Calu3 (cell line): ENCODE results near the gene CCDC159. TPM values are rescaled to one million over a fixed set of nuclear protein-coding genes. Genes with fewer than 3 reads are reported as not detected.

Source experiments
- BruUV-seq: library from RNA; stranded (reverse); fragments of 400-500 nt; replicated peaks from 2 replicates; lab custom pipeline; 2021; lab: Mats Ljungman, UMichigan
- CTCF ChIA-PET: fragments of 300-600 bp; sonication (Branson Sonifier 250); formaldehyde crosslinking; loops from one replicate; lab custom pipeline; 2022; ENCODE audit warnings: antibody characterized with exemption; lab: Charles Lee
- DNase-seq: peaks from one replicate; pipeline ENCODE4 v3.0.0; 2022
- H3K27ac Mint-ChIP-seq: one replicate; pipeline ENCODE4 v1.8.0; 2022; ENCODE audit warnings: mixed read lengths; ENCODE audit not compliant: unreplicated experiment
- H3K27me3 Mint-ChIP-seq: one replicate; pipeline ENCODE4 v1.8.0; 2022; ENCODE audit warnings: mixed read lengths; ENCODE audit not compliant: unreplicated experiment
- H3K36me3 Mint-ChIP-seq: one replicate; pipeline ENCODE4 v1.8.0; 2022; ENCODE audit warnings: mild to moderate bottlenecking, moderate library complexity, mixed read lengths; ENCODE audit not compliant: insufficient read depth, unreplicated experiment
- H3K4me1 Mint-ChIP-seq: one replicate; pipeline ENCODE4 v1.8.0; 2022; ENCODE audit warnings: mild to moderate bottlenecking, low read depth, mixed read lengths; ENCODE audit not compliant: unreplicated experiment
- H3K4me3 Mint-ChIP-seq: one replicate; pipeline ENCODE4 v1.8.0; 2022; ENCODE audit warnings: mild to moderate bottlenecking, low read depth, moderate library complexity, mixed read lengths; ENCODE audit not compliant: unreplicated experiment
- H3K9me3 Mint-ChIP-seq: one replicate; pipeline ENCODE4 v1.8.0; 2022; ENCODE audit warnings: low read depth, mixed read lengths; ENCODE audit not compliant: unreplicated experiment
- intact Hi-C: fragments of 100-400 bp; cut with micrococcal nuclease; formaldehyde crosslinking; loops from one replicate; pipeline ENCODE4 v1.10.0; 2022; ENCODE audit not compliant: unreplicated experiment
- total RNA-seq: library from RNA; stranded (reverse); gene quantifications from 2 replicates; pipeline ENCODE4 v1.2.3, GENCODE V29; 2022
- TF ChIP-seq, protein P1 (sequence below): fragments of 200-600 bp; IDR thresholded peaks from one replicate; pipeline ENCODE4 v1.8.0; 2022; ENCODE audit warnings: antibody characterized with exemption; ENCODE audit not compliant: unreplicated experiment

Gene CCDC159
- total RNA-seq, 1 experiment from 2014 or later, result 11.8 TPM

DNA sequence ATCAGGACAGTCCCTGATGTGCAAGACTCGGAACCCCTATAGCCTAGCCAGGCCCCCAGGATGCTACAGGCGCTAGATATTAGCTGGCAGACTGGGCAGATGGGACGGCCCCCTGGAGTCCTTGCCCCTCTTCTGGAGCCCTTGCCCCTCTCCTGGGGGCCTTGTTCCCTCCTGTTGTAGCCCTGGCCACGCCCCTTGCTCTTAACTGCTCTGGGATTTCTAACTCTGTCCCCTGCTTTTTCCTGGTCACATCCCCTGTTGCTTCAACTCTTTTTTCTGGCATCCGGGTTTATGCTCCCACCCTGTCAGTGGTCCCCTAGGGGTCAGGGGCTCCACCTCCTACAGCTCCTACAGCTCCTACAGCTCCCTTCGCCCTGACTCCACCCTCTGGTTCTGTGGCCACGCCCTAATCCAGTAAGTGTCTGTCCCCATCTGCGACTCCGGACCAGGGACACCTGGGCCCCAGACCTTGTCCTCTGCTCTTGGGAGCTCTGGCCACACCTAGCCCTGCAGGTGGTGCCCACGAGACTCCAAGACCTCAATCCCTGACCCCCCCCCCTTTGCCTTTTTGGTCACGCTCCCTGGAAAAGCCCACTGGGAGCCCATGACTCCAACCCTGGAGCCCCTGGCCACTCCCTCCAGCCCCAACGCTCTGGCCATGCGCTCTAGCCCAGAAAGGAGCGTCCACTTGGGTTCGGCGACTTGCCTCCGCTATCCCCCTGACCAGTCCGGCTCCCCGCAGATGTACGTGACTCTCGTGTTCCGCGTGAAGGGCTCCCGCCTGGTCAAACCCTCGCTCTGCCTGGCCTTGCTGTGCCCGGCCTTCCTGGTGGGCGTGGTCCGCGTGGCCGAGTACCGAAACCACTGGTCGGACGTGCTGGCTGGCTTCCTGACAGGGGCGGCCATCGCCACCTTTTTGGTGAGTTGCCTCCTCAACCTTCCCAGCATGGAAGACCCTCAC is 15.7 kb downstream of the CCDC159 start:
- Mint-ChIP-seq H3K36me3 (peaks cover 11% of the 10 kb centered on the region), H3K4me3 (no peak overlapping the region)
- no peak for DNase-seq

DNA sequence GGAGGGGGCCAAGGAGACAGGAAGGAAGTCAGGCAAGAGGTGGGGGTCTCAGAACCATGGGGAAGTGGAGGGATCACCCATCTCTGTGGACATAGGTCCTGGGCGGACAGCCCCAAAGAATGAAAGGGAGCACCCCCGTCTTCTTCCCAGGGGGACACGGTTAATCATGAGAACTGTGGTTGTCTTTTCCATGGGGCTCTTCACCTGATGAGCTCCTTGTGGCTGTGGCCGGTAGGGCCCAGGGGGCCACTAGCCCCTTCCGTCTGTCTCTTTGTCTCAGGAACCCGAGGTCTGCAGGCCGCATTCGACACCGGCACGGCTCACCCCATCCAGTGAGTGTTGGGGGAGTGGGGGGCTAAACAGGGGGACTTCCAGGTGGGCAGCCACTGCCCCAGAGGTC is 17.6 kb downstream of the CCDC159 start:
- BruUV-seq, result no TSS peak
- Mint-ChIP-seq H3K36me3 (peaks cover 11% of the 10 kb centered on the region), H3K9me3 (no peaks in the 10 kb centered on the region), H3K4me3 (no peak overlapping the region), H3K4me1 (no peaks in the 10 kb centered on the region), H3K27me3 (peaks cover 11% of the 10 kb centered on the region), H3K27ac (no peak overlapping the region)
- TF ChIP-seq, protein P1, sequence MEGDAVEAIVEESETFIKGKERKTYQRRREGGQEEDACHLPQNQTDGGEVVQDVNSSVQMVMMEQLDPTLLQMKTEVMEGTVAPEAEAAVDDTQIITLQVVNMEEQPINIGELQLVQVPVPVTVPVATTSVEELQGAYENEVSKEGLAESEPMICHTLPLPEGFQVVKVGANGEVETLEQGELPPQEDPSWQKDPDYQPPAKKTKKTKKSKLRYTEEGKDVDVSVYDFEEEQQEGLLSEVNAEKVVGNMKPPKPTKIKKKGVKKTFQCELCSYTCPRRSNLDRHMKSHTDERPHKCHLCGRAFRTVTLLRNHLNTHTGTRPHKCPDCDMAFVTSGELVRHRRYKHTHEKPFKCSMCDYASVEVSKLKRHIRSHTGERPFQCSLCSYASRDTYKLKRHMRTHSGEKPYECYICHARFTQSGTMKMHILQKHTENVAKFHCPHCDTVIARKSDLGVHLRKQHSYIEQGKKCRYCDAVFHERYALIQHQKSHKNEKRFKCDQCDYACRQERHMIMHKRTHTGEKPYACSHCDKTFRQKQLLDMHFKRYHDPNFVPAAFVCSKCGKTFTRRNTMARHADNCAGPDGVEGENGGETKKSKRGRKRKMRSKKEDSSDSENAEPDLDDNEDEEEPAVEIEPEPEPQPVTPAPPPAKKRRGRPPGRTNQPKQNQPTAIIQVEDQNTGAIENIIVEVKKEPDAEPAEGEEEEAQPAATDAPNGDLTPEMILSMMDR, result no peak
- no peak for DNase-seq
- intact Hi-C loops, result no loop called here
- CTCF ChIA-PET, result no interaction called here

More for the DNA sequence above, 15.7 kb downstream of the CCDC159 start:
- TF ChIP-seq, protein P1, result no peak
- Mint-ChIP-seq H3K4me1 (no peaks in the 10 kb centered on the region), H3K9me3 (no peaks in the 10 kb centered on the region), H3K27me3 (peaks cover 24% of the 10 kb centered on the region), H3K27ac (no peak overlapping the region)
- no TSS peak for BruUV-seq
- intact Hi-C loops, result no loop called here
- CTCF ChIA-PET, result interaction anchor here (0.6 kb wide), 1 partner anchor 19 kb away, joined by 3 read pairs; no protein-coding TSS in a partner anchor

DNA sequence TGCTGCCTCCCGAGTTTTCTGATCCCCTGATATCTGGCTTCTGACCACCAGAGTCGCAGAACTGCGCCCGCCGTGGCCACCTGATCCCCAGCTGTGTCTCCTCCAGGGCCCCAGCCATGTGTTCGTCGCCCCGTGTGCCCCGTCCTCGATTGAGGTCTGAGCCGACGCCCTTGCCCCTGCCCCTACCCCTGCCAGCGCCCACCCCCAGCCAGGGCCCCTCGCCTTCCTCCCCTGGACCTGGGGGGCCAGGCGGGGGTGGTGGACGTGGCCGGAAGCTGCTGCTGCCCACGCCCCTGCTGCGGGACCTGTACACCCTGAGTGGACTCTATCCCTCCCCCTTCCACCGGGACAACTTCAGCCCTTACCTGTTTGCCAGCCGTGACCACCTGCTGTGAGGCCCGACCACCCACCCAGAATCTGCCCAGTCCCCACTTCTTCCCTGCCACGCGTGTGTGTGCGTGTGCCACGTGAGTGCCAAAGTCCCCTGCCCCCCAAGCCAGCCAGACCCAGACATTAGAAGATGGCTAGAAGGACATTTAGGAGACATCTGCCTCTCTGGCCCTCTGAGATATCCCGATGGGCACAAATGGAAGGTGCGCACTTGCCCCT is 18.1 kb downstream of the CCDC159 start:
- Mint-ChIP-seq H3K27ac (no peak overlapping the region), H3K9me3 (no peaks in the 10 kb centered on the region), H3K4me3 (no peak overlapping the region), H3K36me3 (peaks cover 11% of the 10 kb centered on the region), H3K27me3 (peaks cover 6% of the 10 kb centered on the region), H3K4me1 (no peaks in the 10 kb centered on the region)
- BruUV-seq, result no TSS peak
- CTCF ChIA-PET, result no interaction called here
- intact Hi-C loops, result no loop called here
- no peak for DNase-seq
- TF ChIP-seq, protein P1, result no peak

DNA sequence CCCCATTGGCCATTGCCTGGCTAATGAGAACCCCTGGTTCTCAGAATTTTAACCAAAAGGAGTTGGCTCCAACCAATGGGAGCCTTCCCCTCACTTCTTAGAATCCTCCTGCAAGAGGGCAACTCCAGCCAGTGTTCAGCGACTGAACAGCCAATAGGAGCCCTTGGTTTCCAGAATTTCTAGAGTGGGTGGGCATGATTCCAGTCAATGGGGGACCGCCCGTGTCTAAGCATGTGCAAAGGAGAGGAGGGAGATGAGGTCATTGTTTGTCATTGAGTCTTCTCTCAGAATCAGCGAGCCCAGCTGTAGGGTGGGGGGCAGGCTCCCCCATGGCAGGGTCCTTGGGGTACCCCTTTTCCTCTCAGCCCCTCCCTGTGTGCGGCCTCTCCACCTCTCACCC is 18.6 kb downstream of the CCDC159 start:
- no TSS peak for BruUV-seq
- TF ChIP-seq, protein P1, result no peak
- no peak overlapping the region for H3K27ac Mint-ChIP-seq
- CTCF ChIA-PET, result no interaction called here
- H3K27me3 Mint-ChIP-seq, result peaks cover under 1% of the 10 kb centered on the region
- no peaks in the 10 kb centered on the region for H3K9me3 Mint-ChIP-seq
- DNase-seq, result no peak
- H3K4me1 Mint-ChIP-seq, result no peaks in the 10 kb centered on the region
- intact Hi-C loops, result no loop called here
- no peak overlapping the region for H3K4me3 Mint-ChIP-seq
- peaks cover 11% of the 10 kb centered on the region for H3K36me3 Mint-ChIP-seq
